Stimulated activated CD4-positive, alpha-beta T cell treated with anti-CD3 and anti-CD28 coated beads, Interleukin-1b, Interleukin-23, amount 100 ng/mL, for 48 hours (primary cell): Measurements from ENCODE around the gene C1QTNF1.

Experiments
- DNase-seq: peaks from one replicate; pipeline ENCODE4 v3.0.0-alpha.2; 2020

Gene C1QTNF1

GRCh38 chr17:79042421-79043190, 18.6 kb downstream of the C1QTNF1 start:
- peak; percentile 66 for DNase-seq

GRCh38 chr17:79043191-79043930, 19.4 kb downstream of the C1QTNF1 start:
- no peak for DNase-seq

GRCh38 chr17:79043931-79044320, 20.0 kb downstream of the C1QTNF1 start:
- DNase-seq = no peak

GRCh38 chr17:79044462-79044861, 20.5 kb downstream of the C1QTNF1 start:
- DNase-seq = no peak

GRCh38 chr17:79045001-79045729, 21.2 kb downstream of the C1QTNF1 start:
- DNase-seq = no peak

GRCh38 chr17:79045842-79046196, 21.9 kb downstream of the C1QTNF1 start:
- peak; percentile 59 for DNase-seq

GRCh38 chr17:79046197-79046915, 22.4 kb downstream of the C1QTNF1 start:
- DNase-seq = no peak

GRCh38 chr17:79046916-79047280, 22.9 kb downstream of the C1QTNF1 start:
- DNase-seq = no peak

- no peak for DNase-seq
Observed at GRCh38 chr17:79047291-79047920, 23.4 kb downstream of the C1QTNF1 start.

- no peak for DNase-seq
Observed at GRCh38 chr17:79047923-79048825, 24.2 kb downstream of the C1QTNF1 start.

GRCh38 chr17:79048826-79049755, 25.1 kb downstream of the C1QTNF1 start:
- no peak for DNase-seq

- DNase-seq = no peak
Observed at GRCh38 chr17:79049821-79050220, 25.9 kb downstream of the C1QTNF1 start.

GRCh38 chr17:79050551-79050950, 26.6 kb downstream of the C1QTNF1 start:
- no peak for DNase-seq

GRCh38 chr17:79051306-79051705, 27.3 kb downstream of the C1QTNF1 start:
- no peak for DNase-seq

- DNase-seq = no peak
Observed at GRCh38 chr17:79052131-79052530, 28.2 kb downstream of the C1QTNF1 start.

GRCh38 chr17:79053251-79053925, 29.4 kb downstream of the C1QTNF1 start:
- no peak for DNase-seq

- no peak for DNase-seq
Observed at GRCh38 chr17:79054200-79054960, 30.4 kb downstream of the C1QTNF1 start.

GRCh38 chr17:79055197-79055596, 31.2 kb downstream of the C1QTNF1 start:
- no peak for DNase-seq
